ENCODE measurements around the gene OPN4. TPM values are rescaled to one million over a fixed set of nuclear protein-coding genes. Genes with fewer than 3 reads are reported as not detected.

The OPN4 gene
- total RNA-seq (not detected in 2 replicates), polyA plus RNA-seq (not detected in 2 replicates)

GRCh38 chr10:86654411-86655172 is at the start of gene OPN4:
Gene OPN4, plus strand, starts transcription at chr10:86654547. Its CDS starts 237 bp downstream, at chr10:86654784.
- Histone ChIP-seq H3K27ac (no peak within 1 kb of the TSS), H3K27me3 (no peaks in the 10 kb centered on the region), H3K79me2 (no peaks in the 10 kb centered on the region), H3K9me2 (replicated peaks; ENCODE audit: insufficient read depth) (no peaks in the 10 kb centered on the region), H4K20me1 (ENCODE audit: insufficient read depth, poor library complexity, severe bottlenecking) (no peaks in the 10 kb centered on the region), H3K4me3 (no peak within 1 kb of the TSS), H2AFZ (no peak within 1 kb of the TSS), H3K36me3 (replicated peaks; ENCODE audit: insufficient read depth, low read depth) (no peaks in the 10 kb centered on the region), H3K9me3 (ENCODE audit: low read depth) (no peaks in the 10 kb centered on the region), H3K4me1 (ENCODE audit: insufficient read depth) (peaks cover 1% of the 10 kb centered on the region), H3K4me2 (no peak within 1 kb of the TSS)
- TF ChIP-seq CTCF (IDR thresholded peaks at IDR 0.05; ENCODE audit: poor library complexity) (no peak), EZH2phosphoT487 (IDR thresholded peaks at IDR 0.05; ENCODE audit: low read depth, severe bottlenecking, unreplicated experiment) (no peak), EZH2 (IDR thresholded peaks at IDR 0.05; ENCODE audit: borderline replicate concordance) (no peak)
- no peak for DNase-seq (ENCODE audit: low spot score)
- 91% methylated on average over 15 of the region's 17 CpGs for whole genome bisulfite sequencing (ENCODE audit: low lambda C conversion rate, missing lambda C conversion rate)

- Histone ChIP-seq H3K4me3 (no peak overlapping the region), H3K36me3 (replicated peaks; ENCODE audit: insufficient read depth, low read depth) (no peaks in the 10 kb centered on the region), H3K27ac (no peak overlapping the region), H3K27me3 (no peaks in the 10 kb centered on the region), H3K9me3 (ENCODE audit: low read depth) (no peaks in the 10 kb centered on the region), H3K4me1 (ENCODE audit: insufficient read depth) (no peaks in the 10 kb centered on the region), H3K9me2 (replicated peaks; ENCODE audit: insufficient read depth) (no peaks in the 10 kb centered on the region), H4K20me1 (ENCODE audit: insufficient read depth, poor library complexity, severe bottlenecking) (no peaks in the 10 kb centered on the region), H2AFZ (no peak overlapping the region), H3K79me2 (no peaks in the 10 kb centered on the region), H3K4me2 (no peak overlapping the region)
- no peak for TF ChIP-seq CTCF (IDR thresholded peaks at IDR 0.05; ENCODE audit: poor library complexity)
- no peak for TF ChIP-seq EZH2 (IDR thresholded peaks at IDR 0.05; ENCODE audit: borderline replicate concordance)
- no peak for TF ChIP-seq EZH2phosphoT487 (IDR thresholded peaks at IDR 0.05; ENCODE audit: low read depth, severe bottlenecking, unreplicated experiment)
- DNase-seq (ENCODE audit: low spot score): no peak
These were observed 46.7 kb upstream of the OPN4 start for GRCh38 chr10:86607674-86608073.

GRCh38 chr10:86609920-86610319 is 44.4 kb upstream of the OPN4 start:
- Histone ChIP-seq H3K36me3 (replicated peaks; ENCODE audit: insufficient read depth, low read depth) (no peaks in the 10 kb centered on the region), H3K79me2 (no peaks in the 10 kb centered on the region), H3K4me1 (ENCODE audit: insufficient read depth) (no peaks in the 10 kb centered on the region), H2AFZ (no peak overlapping the region), H3K9me3 (ENCODE audit: low read depth) (no peaks in the 10 kb centered on the region), H3K9me2 (replicated peaks; ENCODE audit: insufficient read depth) (no peaks in the 10 kb centered on the region), H4K20me1 (ENCODE audit: insufficient read depth, poor library complexity, severe bottlenecking) (no peaks in the 10 kb centered on the region), H3K27me3 (no peaks in the 10 kb centered on the region), H3K4me3 (no peak overlapping the region), H3K4me2 (no peak overlapping the region), H3K27ac (no peak overlapping the region)
- no peak for DNase-seq (ENCODE audit: low spot score)
- TF ChIP-seq CTCF (IDR thresholded peaks at IDR 0.05; ENCODE audit: poor library complexity) (no peak), EZH2phosphoT487 (IDR thresholded peaks at IDR 0.05; ENCODE audit: low read depth, severe bottlenecking, unreplicated experiment) (no peak), EZH2 (IDR thresholded peaks at IDR 0.05; ENCODE audit: borderline replicate concordance) (no peak)
